Adipocyte (in vitro differentiated cells): Measurements from ENCODE around the gene NODAL.

Experiments
- DNase-seq: peaks from one replicate; pipeline ENCODE4 v3.0.0-alpha.2; 2015; ENCODE audit warnings: low read depth
- H3K27me3 ChIP-seq: replicated peaks from 2 replicates; pipeline ENCODE4 v1.7.0; 2013; ENCODE audit warnings: mild to moderate bottlenecking, low read length, moderate library complexity; ENCODE audit not compliant: control insufficient read depth, insufficient read depth
- H3K36me3 ChIP-seq: 2 replicates; pipeline ENCODE4 v1.7.0; 2013; ENCODE audit warnings: low read length, mild to moderate bottlenecking, moderate library complexity; ENCODE audit not compliant: control insufficient read depth, insufficient read depth, severe bottlenecking
- H3K4me1 ChIP-seq: 2 replicates; pipeline ENCODE4 v1.7.0; 2013; ENCODE audit warnings: mild to moderate bottlenecking, low read length, moderate library complexity; ENCODE audit not compliant: control insufficient read depth, insufficient read depth
- H3K4me3 ChIP-seq: 2 replicates; pipeline ENCODE4 v1.7.0; 2013; ENCODE audit warnings: mild to moderate bottlenecking, low read length, moderate library complexity
- H3K9ac ChIP-seq: 2 replicates; pipeline ENCODE4 v1.7.0; 2013; ENCODE audit warnings: mild to moderate bottlenecking, low read length, moderate library complexity
- H3K9me3 ChIP-seq: 2 replicates; pipeline ENCODE4 v1.7.0; 2013; ENCODE audit warnings: mild to moderate bottlenecking, low read length, moderate library complexity; ENCODE audit not compliant: control insufficient read depth

NODAL gene

DNA sequence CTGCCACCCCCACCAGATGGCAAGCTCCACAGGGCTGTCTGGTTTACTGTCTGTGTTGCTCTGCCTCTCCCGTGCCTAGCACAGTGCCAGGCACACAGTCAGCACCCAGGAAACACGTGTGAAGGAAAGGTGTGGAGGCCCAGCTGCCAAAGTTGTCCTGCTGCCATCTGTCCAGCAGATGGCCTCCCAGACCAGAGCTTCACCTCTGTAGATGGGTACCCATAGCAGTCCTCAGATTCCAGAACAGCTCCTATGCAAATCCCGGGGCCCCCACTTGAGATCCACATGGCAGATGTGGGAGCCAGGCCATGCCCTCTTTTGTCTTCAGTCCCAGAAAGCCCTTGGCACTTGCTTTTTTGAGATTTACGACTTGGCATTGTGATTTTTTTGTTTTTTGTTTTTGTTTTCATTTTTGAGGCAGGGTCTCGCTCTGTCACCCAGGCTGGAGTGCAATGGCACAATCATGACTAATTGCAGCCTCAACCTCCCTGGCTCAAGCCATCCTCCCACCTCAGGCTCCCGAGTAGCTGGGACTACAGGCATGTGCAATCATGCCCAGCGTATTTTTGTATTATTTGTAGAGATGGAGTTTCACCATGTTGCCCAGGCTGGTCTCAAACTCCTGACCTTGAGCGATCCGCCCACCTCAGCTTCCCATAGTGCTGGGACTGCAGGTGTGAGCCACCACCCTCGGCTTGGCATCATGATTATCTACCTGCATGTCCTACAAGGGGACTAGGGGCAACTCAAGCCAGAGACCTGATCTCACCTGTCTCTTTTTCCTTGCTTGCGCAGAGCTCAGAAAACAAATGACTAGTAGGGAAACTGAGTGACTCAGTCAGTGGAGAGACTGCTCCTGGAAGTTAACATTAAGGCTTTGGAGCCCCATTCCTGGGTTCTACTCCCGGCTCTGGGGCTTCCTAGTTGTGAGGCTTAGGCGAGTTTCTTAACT is 20.2 kb upstream of the NODAL start:
- Histone ChIP-seq H3K9me3 (no peaks in the 10 kb centered on the region), H3K27me3 (peaks cover 14% of the 10 kb centered on the region)
- peak; percentile 77 for DNase-seq

GRCh38 chr10:70459774-70460490 is 18.5 kb upstream of the NODAL start:
- DNase-seq: no peak
- peaks cover 27% of the 10 kb centered on the region for H3K4me1 ChIP-seq
- H3K27me3 ChIP-seq: peaks cover 8% of the 10 kb centered on the region

More for the DNA sequence above, 20.2 kb upstream of the NODAL start:
- no peaks in the 10 kb centered on the region for H3K36me3 ChIP-seq
- no peak overlapping the region for H3K9ac ChIP-seq
- H3K4me3 ChIP-seq: no peak overlapping the region
- H3K4me1 ChIP-seq: peaks cover 27% of the 10 kb centered on the region

GRCh38 chr10:70459061-70459773 is 17.7 kb upstream of the NODAL start:
- H3K36me3 ChIP-seq: no peaks in the 10 kb centered on the region
- peaks cover 9% of the 10 kb centered on the region for H3K27me3 ChIP-seq
- no peak overlapping the region for H3K4me3 ChIP-seq
- H3K9ac ChIP-seq: no peak overlapping the region
- H3K9me3 ChIP-seq: no peaks in the 10 kb centered on the region
- H3K4me1 ChIP-seq: peaks cover 27% of the 10 kb centered on the region
- DNase-seq: no peak

More at GRCh38 chr10:70459774-70460490, 18.5 kb upstream of the NODAL start:
- no peak overlapping the region for H3K4me3 ChIP-seq
- H3K9me3 ChIP-seq: no peaks in the 10 kb centered on the region
- H3K9ac ChIP-seq: no peak overlapping the region
- no peaks in the 10 kb centered on the region for H3K36me3 ChIP-seq

DNA sequence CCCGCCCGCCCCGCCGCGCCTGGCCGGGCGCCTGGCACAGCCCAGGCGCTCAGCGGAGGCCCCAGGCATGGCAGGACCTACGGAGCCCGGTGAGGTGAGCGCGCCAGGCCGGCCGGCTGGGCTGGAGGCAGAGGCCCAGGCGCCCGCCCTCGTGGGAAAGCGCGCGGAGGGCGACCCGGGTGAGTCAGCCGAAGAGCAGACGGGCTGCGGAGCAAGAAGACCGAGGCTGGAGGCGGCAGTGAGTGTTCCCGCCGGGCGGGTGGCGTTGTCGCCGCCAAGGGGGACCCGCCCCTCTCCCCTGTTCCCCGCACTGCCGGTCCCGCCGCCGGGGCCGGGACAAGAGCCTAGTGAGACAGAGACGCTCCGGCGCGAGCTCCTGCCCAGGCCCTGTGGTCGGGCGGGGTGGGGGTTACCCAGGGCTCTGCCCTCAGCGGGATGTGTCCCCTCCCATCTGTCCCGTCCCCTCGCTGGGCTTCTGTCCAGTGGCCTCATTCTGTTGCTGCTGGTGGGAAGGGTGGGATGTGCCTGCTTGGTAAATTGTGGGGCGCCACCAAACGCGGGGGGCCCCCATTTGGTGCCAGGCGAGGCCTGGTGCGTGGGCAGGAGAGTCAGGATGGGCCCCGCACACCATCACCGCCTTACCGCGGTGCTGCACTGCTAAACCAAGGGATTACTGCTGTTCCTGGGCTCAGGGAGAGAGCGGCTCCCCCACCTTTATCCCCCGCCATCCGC is 17.0 kb upstream of the NODAL start:
- H3K9ac ChIP-seq: no peak overlapping the region
- no peaks in the 10 kb centered on the region for H3K36me3 ChIP-seq
- H3K4me1 ChIP-seq: peaks cover 27% of the 10 kb centered on the region
- H3K9me3 ChIP-seq: no peaks in the 10 kb centered on the region
- peak overlapping the region; percentile 37 for H3K4me3 ChIP-seq
- peaks cover 9% of the 10 kb centered on the region for H3K27me3 ChIP-seq
- peak; percentile 92 for DNase-seq

- H3K9ac ChIP-seq: no peak overlapping the region
- no peaks in the 10 kb centered on the region for H3K36me3 ChIP-seq
- peak overlapping the region; percentile 37 for H3K4me3 ChIP-seq
- H3K4me1 ChIP-seq: peaks cover 26% of the 10 kb centered on the region
- no peak for DNase-seq
- H3K9me3 ChIP-seq: no peaks in the 10 kb centered on the region
- peaks cover 9% of the 10 kb centered on the region for H3K27me3 ChIP-seq
Measured at GRCh38 chr10:70457759-70458305, 16.4 kb upstream of the NODAL start.

DNA sequence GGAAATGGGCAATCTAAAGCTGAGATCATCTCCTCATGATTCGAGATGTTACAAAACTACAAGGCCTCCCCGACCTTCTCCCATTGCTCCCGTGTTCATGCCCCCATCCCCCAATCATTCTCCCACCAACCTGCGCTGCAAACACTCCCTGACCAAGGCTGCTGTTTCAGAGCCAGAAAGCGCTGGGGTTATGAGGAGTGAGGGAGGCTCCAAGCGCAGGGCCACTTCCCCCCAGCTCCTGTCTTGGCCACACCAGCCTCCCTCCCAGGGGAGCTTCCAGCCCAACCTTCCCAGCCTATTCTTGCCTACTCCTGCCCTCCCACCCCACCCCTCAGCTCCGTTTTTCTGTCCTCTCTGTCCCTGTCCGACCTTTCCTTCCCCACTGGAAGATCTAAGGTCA is 14.7 kb upstream of the NODAL start:
- Histone ChIP-seq H3K4me3 (no peak overlapping the region), H3K9ac (no peak overlapping the region), H3K4me1 (peaks cover 12% of the 10 kb centered on the region), H3K9me3 (no peaks in the 10 kb centered on the region), H3K36me3 (no peaks in the 10 kb centered on the region), H3K27me3 (peaks cover 9% of the 10 kb centered on the region)
- DNase-seq: no peak

- Histone ChIP-seq H3K4me1 (peaks cover 10% of the 10 kb centered on the region), H3K9me3 (no peaks in the 10 kb centered on the region), H3K27me3 (peaks cover 9% of the 10 kb centered on the region), H3K9ac (no peak overlapping the region), H3K36me3 (no peaks in the 10 kb centered on the region), H3K4me3 (no peak overlapping the region)
- no peak for DNase-seq
Measured at GRCh38 chr10:70455213-70455630, 13.7 kb upstream of the NODAL start.

GRCh38 chr10:70448236-70448635 is 6.8 kb upstream of the NODAL start:
- peaks cover under 1% of the 10 kb centered on the region for H3K27me3 ChIP-seq
- H3K4me1 ChIP-seq: peaks cover 19% of the 10 kb centered on the region
- no peak overlapping the region for H3K9ac ChIP-seq
- no peak for DNase-seq
- H3K36me3 ChIP-seq: no peaks in the 10 kb centered on the region
- no peak overlapping the region for H3K4me3 ChIP-seq
- H3K9me3 ChIP-seq: no peaks in the 10 kb centered on the region

DNA sequence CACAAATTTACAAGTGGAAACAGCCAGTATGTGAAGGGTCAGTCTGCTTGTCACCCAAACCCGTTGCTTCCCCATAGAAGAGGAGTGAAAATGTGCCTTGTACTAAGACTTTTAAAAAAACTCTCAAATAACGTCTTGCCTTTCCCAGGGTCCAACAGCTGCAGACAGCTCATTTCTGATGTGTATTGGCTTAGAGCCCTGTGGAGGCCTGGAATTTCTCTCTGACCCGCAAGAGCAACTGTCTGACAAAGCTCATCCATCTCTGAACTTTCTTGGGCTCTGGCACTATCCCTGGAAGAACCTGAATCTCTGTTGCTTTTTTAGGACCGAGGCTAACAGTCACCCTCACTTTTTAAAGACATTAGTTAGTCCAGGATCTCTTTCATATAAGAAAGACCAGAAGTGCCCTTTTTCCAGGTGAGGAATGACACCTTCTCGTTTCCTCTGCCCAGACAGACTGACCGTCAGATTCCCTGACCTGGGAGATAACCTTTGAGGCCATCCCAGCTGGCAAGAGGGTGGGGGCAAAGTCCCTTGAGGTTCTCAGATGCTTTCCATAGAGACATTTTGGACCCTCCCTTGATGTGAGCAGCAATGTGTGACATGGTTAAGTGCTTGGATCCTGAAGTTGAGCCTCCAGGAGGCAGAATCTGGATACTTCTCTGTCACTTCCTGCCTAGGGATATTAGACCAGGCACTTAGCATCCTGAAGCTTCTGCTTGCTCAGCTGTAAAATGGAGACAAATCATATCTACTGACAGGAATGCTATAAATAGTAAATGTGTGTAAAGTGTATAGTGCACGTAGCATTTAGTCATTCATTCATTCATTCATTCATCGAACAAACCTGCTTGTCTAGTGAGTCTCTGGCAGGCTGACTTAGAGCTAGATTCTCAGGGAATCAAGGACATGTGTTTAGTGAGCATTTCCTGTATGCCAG is 4.5 kb upstream of the NODAL start:
- Histone ChIP-seq H3K9ac (no peak overlapping the region), H3K9me3 (no peaks in the 10 kb centered on the region), H3K4me3 (no peak overlapping the region), H3K4me1 (peaks cover 22% of the 10 kb centered on the region), H3K36me3 (no peaks in the 10 kb centered on the region), H3K27me3 (peaks cover 21% of the 10 kb centered on the region)
- DNase-seq: no peak

GRCh38 chr10:70444744-70445143 is 3.3 kb upstream of the NODAL start:
- no peaks in the 10 kb centered on the region for H3K9me3 ChIP-seq
- no peak overlapping the region for H3K4me3 ChIP-seq
- DNase-seq: no peak
- H3K9ac ChIP-seq: no peak overlapping the region
- peaks cover 32% of the 10 kb centered on the region for H3K27me3 ChIP-seq
- peaks cover 24% of the 10 kb centered on the region for H3K4me1 ChIP-seq
- no peaks in the 10 kb centered on the region for H3K36me3 ChIP-seq
